ENCODE measurements around the gene DCAF10.
"Not testable (repeated sequence)": the region's sequence is repeated elsewhere in the genome, so short reads cannot be mapped to it uniquely, and the experiment has no call there.

DCAF10 gene

GRCh38 chr9:37870799-37871176 lies 70.2 kb downstream of the DCAF10 start:
- no peak for DNase-seq

GRCh38 chr9:37873955-37874354 lies 73.4 kb downstream of the DCAF10 start:
- DNase-seq = no peak

GRCh38 chr9:37876376-37876775 lies 75.8 kb downstream of the DCAF10 start:
- DNase-seq = no peak

- DNase-seq = no peak
These were observed 80.4 kb downstream of the DCAF10 start for GRCh38 chr9:37880916-37881479.

- not testable (repeated sequence) for DNase-seq
These were observed 87.5 kb downstream of the DCAF10 start for GRCh38 chr9:37887977-37888583.

GRCh38 chr9:37889536-37889935 lies 88.9 kb downstream of the DCAF10 start:
- DNase-seq = no peak

- DNase-seq = not testable (repeated sequence)
These were observed 90.4 kb downstream of the DCAF10 start for GRCh38 chr9:37891042-37891441.

GRCh38 chr9:37892063-37892462 lies 91.5 kb downstream of the DCAF10 start:
- no peak for DNase-seq

- no peak for DNase-seq
These were observed 97.1 kb downstream of the DCAF10 start for GRCh38 chr9:37897665-37898064.

- DNase-seq = no peak
These were observed 98.4 kb downstream of the DCAF10 start for GRCh38 chr9:37899041-37899440.

- DNase-seq = no peak
These were observed 101.5 kb downstream of the DCAF10 start for GRCh38 chr9:37902131-37902530.

GRCh38 chr9:37902796-37903646 lies 102.4 kb downstream of the DCAF10 start:
- peak; percentile 5 for DNase-seq

- peak; percentile 97 for DNase-seq
These were observed 103.2 kb downstream of the DCAF10 start, which contains the start of gene SLC25A51 for GRCh38 chr9:37903647-37904444. SLC25A51 (minus strand) TSS chr9:37904127; CDS start chr9:37888550, 15,577 bp downstream.

- no peak for DNase-seq
These were observed 104.0 kb downstream of the DCAF10 start for GRCh38 chr9:37904445-37905130.

GRCh38 chr9:37905131-37905505 lies 104.5 kb downstream of the DCAF10 start:
- DNase-seq = no peak

GRCh38 chr9:37905776-37906175 lies 105.2 kb downstream of the DCAF10 start:
- no peak for DNase-seq

GRCh38 chr9:37906312-37907239 lies 106.0 kb downstream of the DCAF10 start:
- DNase-seq = no peak

GRCh38 chr9:37908283-37908682 lies 107.7 kb downstream of the DCAF10 start:
- no peak for DNase-seq

GRCh38 chr9:37908698-37909186 lies 108.1 kb downstream of the DCAF10 start:
- DNase-seq = peak; percentile 21

- no peak for DNase-seq
These were observed 108.7 kb downstream of the DCAF10 start for GRCh38 chr9:37909326-37909725.

GRCh38 chr9:37909836-37910235 lies 109.2 kb downstream of the DCAF10 start:
- DNase-seq = not testable (repeated sequence)

Measured in CD4-positive, alpha-beta T cell treated with Interleukin-17A for 1 hour (primary cell).